Vagina (tissue), 2 donors: ENCODE results near the gene ZNF613. TPM values are rescaled to one million over a fixed set of nuclear protein-coding genes. Genes with fewer than 3 reads are reported as not detected.
"Not testable (repeated sequence)": the region's sequence is repeated elsewhere in the genome, so short reads cannot be mapped to it uniquely, and the experiment has no call there.

Source experiments
- DNase-seq, 2 donors: peaks; one replicate each; pipeline ENCODE4 v3.0.0-alpha.2; 2017; ENCODE audit errors: extremely low spot score in 2 of 2
- H3K27ac ChIP-seq: fragments of 200-600 bp; sonication (generic); one replicate; pipeline ENCODE4 v1.5.1; 2019
- H3K27me3 ChIP-seq: fragments of 200-600 bp; sonication (generic); one replicate; pipeline ENCODE4 v1.5.1; 2019
- H3K36me3 ChIP-seq, 2 donors: fragments of 200-600 bp; sonication (generic); one replicate each; pipeline ENCODE4 v1.5.1; 2017 to 2019
- H3K4me1 ChIP-seq: fragments of 200-600 bp; sonication (generic); one replicate; pipeline ENCODE4 v1.5.1; 2019
- H3K4me3 ChIP-seq, 2 donors: fragments of 200-600 bp; sonication (generic); 1 replicate in 1 of 2; 2 replicates in 1 of 2; pipeline ENCODE4 v1.5.1; 2016 to 2019
- H3K9me3 ChIP-seq: fragments of 200-600 bp; sonication (generic); one replicate; pipeline ENCODE4 v1.5.1; 2019
- POLR2A ChIP-seq, 2 donors: fragments of 450-650 bp; IDR thresholded peaks; one replicate each; pipeline ENCODE4 v1.6.1; 2017; ENCODE audit warnings: antibody characterized with exemption in 2 of 2, mild to moderate bottlenecking in 2 of 2, moderate library complexity in 2 of 2
- POLR2AphosphoS5 ChIP-seq, 2 donors: sonication (generic); formaldehyde crosslinking; IDR thresholded peaks; one replicate each; pipeline ENCODE4 v1.9.0; 2017; ENCODE audit warnings: antibody characterized with exemption in 2 of 2, mild to moderate bottlenecking in 2 of 2, low read depth in 1 of 2; ENCODE audit not compliant: insufficient read depth in 1 of 2
- intact Hi-C: fragments of 100-400 bp; cut with DNase I; formaldehyde crosslinking; loops from one replicate; pipeline ENCODE4 v1.15.1; 2023
- total RNA-seq: library from RNA; depleted of rRNA; stranded (reverse); fragments of >200 nt; gene quantifications from one replicate; pipeline ENCODE4 v1.2.3, GENCODE V29; 2016
- TF ChIP-seq, protein P1 (sequence below), 3 experiments: fragments of 450-650 bp in 2 of 3; fragments of 200-600 bp in 1 of 3; sonication (generic) in 1 of 3; IDR thresholded peaks; one replicate each; pipeline ENCODE4 v1.5.1; 2017 to 2019; ENCODE audit warnings: antibody characterized with exemption in 3 of 3, mild to moderate bottlenecking in 2 of 3, moderate library complexity in 2 of 3

ZNF613 gene
- total RNA-seq, 1 donor from 2014 or later, result 4.2 TPM

DNA sequence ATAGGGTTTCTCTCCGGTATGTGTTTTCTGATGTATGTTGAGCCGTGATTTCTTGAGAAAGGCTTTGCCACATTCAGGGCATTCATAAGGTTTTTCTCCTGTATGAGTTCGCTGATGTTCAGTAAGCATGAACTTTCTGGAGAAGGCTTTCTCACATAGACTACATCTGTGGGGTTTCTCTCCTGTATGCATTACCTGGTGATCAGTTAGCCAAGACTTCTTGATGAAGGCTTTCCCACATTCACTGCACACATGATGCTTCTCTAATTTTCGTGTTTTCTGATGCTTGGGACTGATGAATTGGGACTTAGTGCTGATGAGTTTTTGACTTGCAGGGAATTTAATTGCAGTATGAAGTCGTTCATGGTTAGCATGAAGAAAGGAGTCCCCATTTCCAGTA, 38.3 kb downstream of the ZNF613 start:
- no peak overlapping the region for H3K4me3 ChIP-seq
- no peaks in the 10 kb centered on the region for H3K4me1 ChIP-seq
- peaks cover 39 to 67% of the 10 kb centered on the region in 2 donors for H3K36me3 ChIP-seq
- TF ChIP-seq POLR2A (IDR thresholded peaks at IDR 0.05) (no peak), POLR2AphosphoS5 (IDR thresholded peaks at IDR 0.05; ENCODE audit: insufficient read depth in 1 of 2, low read depth in 1 of 2) (no peak)
- TF ChIP-seq, protein P1, sequence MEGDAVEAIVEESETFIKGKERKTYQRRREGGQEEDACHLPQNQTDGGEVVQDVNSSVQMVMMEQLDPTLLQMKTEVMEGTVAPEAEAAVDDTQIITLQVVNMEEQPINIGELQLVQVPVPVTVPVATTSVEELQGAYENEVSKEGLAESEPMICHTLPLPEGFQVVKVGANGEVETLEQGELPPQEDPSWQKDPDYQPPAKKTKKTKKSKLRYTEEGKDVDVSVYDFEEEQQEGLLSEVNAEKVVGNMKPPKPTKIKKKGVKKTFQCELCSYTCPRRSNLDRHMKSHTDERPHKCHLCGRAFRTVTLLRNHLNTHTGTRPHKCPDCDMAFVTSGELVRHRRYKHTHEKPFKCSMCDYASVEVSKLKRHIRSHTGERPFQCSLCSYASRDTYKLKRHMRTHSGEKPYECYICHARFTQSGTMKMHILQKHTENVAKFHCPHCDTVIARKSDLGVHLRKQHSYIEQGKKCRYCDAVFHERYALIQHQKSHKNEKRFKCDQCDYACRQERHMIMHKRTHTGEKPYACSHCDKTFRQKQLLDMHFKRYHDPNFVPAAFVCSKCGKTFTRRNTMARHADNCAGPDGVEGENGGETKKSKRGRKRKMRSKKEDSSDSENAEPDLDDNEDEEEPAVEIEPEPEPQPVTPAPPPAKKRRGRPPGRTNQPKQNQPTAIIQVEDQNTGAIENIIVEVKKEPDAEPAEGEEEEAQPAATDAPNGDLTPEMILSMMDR (IDR thresholded peaks at IDR 0.05), result no peak
- no peaks in the 10 kb centered on the region for H3K27me3 ChIP-seq
- peaks cover 79% of the 10 kb centered on the region for H3K9me3 ChIP-seq
- intact Hi-C loops, result no loop called here
- no peak overlapping the region for H3K27ac ChIP-seq
- DNase-seq, result no peak

DNA sequence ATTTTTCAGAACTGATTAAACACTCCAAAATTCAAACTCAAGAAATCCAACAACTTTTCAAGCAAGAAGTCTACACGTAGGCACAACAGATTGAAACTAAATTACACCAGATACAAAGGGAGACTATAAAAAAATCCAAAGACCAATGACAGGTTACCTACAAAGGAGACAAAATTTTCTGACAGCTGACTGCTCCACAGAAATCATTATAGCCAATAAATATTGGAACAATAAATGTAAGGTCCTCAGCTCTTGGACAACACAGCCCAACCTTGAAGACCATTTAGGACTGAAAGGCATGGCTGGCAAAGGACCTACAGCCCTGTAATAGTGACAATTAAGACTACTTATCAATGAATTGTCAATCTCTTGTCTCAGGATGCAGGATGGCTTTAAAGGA, 43.4 kb downstream of the ZNF613 start:
- Histone ChIP-seq H3K27me3 (no peaks in the 10 kb centered on the region), H3K9me3 (peaks cover 93% of the 10 kb centered on the region), H3K4me1 (no peaks in the 10 kb centered on the region), H3K27ac (no peak overlapping the region), H3K36me3 (peaks cover 43 to 98% of the 10 kb centered on the region in 2 donors), H3K4me3 (no peak overlapping the region)
- intact Hi-C loops, result no loop called here
- TF ChIP-seq, protein P1 (IDR thresholded peaks at IDR 0.05), result no peak
- TF ChIP-seq POLR2A (IDR thresholded peaks at IDR 0.05) (no peak), POLR2AphosphoS5 (IDR thresholded peaks at IDR 0.05; ENCODE audit: insufficient read depth in 1 of 2, low read depth in 1 of 2) (no peak)
- DNase-seq, result no peak

DNA sequence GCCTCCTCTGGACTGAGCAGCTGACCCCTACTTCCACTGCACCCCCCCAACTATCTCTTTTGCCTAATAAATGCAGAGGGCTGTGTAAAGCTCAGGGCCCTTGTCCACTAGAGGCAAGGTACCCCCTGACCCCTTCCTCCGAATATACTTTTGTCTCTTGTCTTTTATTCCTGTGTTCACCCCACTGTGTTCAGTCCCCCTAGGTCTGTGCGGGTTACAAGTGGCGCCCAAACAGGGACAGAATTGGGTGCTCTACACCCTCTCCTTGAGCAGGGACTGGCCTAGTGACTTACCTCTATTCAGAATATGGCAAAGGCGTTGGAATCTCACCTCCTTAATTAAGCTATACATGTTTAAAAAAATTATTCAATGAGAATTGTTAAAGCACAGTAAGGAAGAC, 44.4 kb downstream of the ZNF613 start:
- Histone ChIP-seq H3K36me3 (peaks cover 40 to 97% of the 10 kb centered on the region in 2 donors), H3K9me3 (peaks cover 91% of the 10 kb centered on the region), H3K27ac (no peak overlapping the region), H3K4me3 (peak overlapping the region in 1 of 2 donors; percentile 6), H3K27me3 (no peaks in the 10 kb centered on the region), H3K4me1 (no peaks in the 10 kb centered on the region)
- no peak for TF ChIP-seq POLR2A (IDR thresholded peaks at IDR 0.05)
- no peak for TF ChIP-seq POLR2AphosphoS5 (IDR thresholded peaks at IDR 0.05; ENCODE audit: insufficient read depth in 1 of 2, low read depth in 1 of 2)
- TF ChIP-seq, protein P1 (IDR thresholded peaks at IDR 0.05), result no peak
- DNase-seq, result no peak
- intact Hi-C loops, result no loop called here

DNA sequence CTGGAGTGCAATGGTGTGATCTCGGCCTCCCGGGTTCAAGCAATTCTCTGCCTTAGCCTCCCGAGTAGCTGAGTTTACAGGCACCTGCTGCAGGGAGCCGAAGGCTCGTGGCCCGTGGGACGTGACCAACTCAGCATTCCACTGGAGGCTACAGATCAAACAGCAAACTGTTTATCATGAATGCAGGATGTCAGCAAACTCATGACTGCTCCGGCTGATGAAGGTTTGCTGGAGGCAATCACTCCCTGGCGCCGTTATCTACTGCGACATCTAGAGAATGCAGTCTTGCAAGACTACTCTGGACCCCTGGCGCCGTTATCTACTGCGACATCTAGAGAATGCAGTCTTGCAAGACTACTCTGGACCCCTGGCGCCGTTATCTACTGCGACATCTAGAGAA, 48.5 kb downstream of the ZNF613 start:
- DNase-seq, H3K4me3 ChIP-seq, H3K27me3 ChIP-seq, H3K4me1 ChIP-seq, intact Hi-C loops, H3K27ac ChIP-seq: not testable (repeated sequence)
- H3K9me3 ChIP-seq, result peaks cover 80% of the 10 kb centered on the region
- H3K36me3 ChIP-seq, result peaks cover 16 to 87% of the 10 kb centered on the region in 2 donors

DNA sequence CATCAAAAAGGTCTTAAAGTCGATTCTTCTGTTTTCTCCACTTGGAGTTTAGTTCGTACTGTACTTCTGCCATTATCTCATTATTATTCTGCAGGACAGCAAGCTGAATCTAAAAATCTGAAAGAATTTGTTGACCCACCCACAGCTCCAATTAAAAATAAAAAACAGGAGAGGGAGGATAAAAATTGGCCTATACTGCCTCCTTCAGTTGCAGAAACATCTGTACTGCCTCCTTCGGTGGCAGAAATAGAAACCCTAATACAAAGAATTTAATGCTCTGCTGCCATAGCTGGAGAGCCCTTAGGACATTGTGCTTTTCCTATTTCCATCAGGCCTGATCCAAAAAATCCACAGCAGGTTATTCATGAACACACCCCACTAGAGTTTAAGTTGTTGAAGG, 49.6 kb downstream of the ZNF613 start:
- peaks cover 9 to 86% of the 10 kb centered on the region in 2 donors for H3K36me3 ChIP-seq
- TF ChIP-seq POLR2AphosphoS5 (IDR thresholded peaks at IDR 0.05; ENCODE audit: insufficient read depth in 1 of 2, low read depth in 1 of 2), result no peak
- no peak for TF ChIP-seq POLR2A (IDR thresholded peaks at IDR 0.05)
- TF ChIP-seq, protein P1 (IDR thresholded peaks at IDR 0.05), result no peak
- no peak overlapping the region for H3K27ac ChIP-seq
- DNase-seq, result no peak
- no peak overlapping the region for H3K4me3 ChIP-seq
- H3K4me1 ChIP-seq, result no peaks in the 10 kb centered on the region
- H3K27me3 ChIP-seq, result no peaks in the 10 kb centered on the region
- peaks cover 72% of the 10 kb centered on the region for H3K9me3 ChIP-seq
- intact Hi-C loops, result no loop called here
